IMR-90 (cell line): Measurements from ENCODE around the gene NDEL1.

Experiments
- CEBPB ChIP-seq: IDR thresholded peaks from 2 replicates; pipeline ENCODE4 v1.6.1; 2012; ENCODE audit warnings: low read depth, low read length, improper control_type of control experiment
- CHD1 ChIP-seq: IDR thresholded peaks from 2 replicates; pipeline ENCODE4 v1.6.1; 2012; ENCODE audit warnings: low read depth, low read length, improper control_type of control experiment
- CTCF ChIP-seq: conservative IDR thresholded peaks from 2 replicates; pipeline ENCODE4 v1.5.1; 2012; ENCODE audit warnings: mild to moderate bottlenecking, low read depth, low read length, improper control_type of control experiment
- ELK1 ChIP-seq: fragments of 150-350 bp; IDR thresholded peaks from 2 replicates; pipeline ENCODE4 v1.6.1; 2016; ENCODE audit warnings: low read depth, mild to moderate bottlenecking, low read length, moderate library complexity, borderline replicate concordance
- MAZ ChIP-seq: IDR thresholded peaks from 2 replicates; pipeline ENCODE4 v1.6.1; 2012; ENCODE audit warnings: low read depth, mild to moderate bottlenecking, low read length, improper control_type of control experiment, moderate library complexity, borderline replicate concordance
- POLR2A ChIP-seq: IDR thresholded peaks from 2 replicates; pipeline ENCODE4 v1.6.1; 2012; ENCODE audit warnings: mild to moderate bottlenecking, low read depth, low read length
- RAD21 ChIP-seq: IDR thresholded peaks from 2 replicates; pipeline ENCODE4 v1.6.1; 2012; ENCODE audit warnings: low read length, improper control_type of control experiment
- RFX5 ChIP-seq: IDR thresholded peaks from 2 replicates; pipeline ENCODE4 v1.8.0; 2012; ENCODE audit warnings: low read depth, mild to moderate bottlenecking, low read length, moderate library complexity
- SMC3 ChIP-seq: fragments of 150-350 bp; IDR thresholded peaks from 2 replicates; pipeline ENCODE4 v1.6.1; 2016; ENCODE audit warnings: low read depth, mild to moderate bottlenecking, antibody characterized with exemption, low read length, moderate library complexity
- USF2 ChIP-seq: fragments of 150-350 bp; IDR thresholded peaks from 2 replicates; pipeline ENCODE4 v1.6.1; 2017; ENCODE audit warnings: mild to moderate bottlenecking, antibody characterized with exemption, low read length, low read depth

GRCh38 chr17:8439681-8440080, 4.0 kb downstream of the NDEL1 start:
- TF ChIP-seq POLR2A (no peak), CEBPB (no peak), CTCF (no peak), RFX5 (no peak), MAZ (no peak), RAD21 (no peak), SMC3 (no peak), ELK1 (no peak), CHD1 (no peak), USF2 (no peak)
